NCI-H1436 treated with DMSO at 0.1 percent for 48 hours (cell line): Measurements from ENCODE around the gene RTBDN.

ENCODE experiments used
- DNase-seq: peaks from one replicate; lab custom pipeline; 2025; lab: John Stamatoyannopoulos, UW

Gene RTBDN

DNA sequence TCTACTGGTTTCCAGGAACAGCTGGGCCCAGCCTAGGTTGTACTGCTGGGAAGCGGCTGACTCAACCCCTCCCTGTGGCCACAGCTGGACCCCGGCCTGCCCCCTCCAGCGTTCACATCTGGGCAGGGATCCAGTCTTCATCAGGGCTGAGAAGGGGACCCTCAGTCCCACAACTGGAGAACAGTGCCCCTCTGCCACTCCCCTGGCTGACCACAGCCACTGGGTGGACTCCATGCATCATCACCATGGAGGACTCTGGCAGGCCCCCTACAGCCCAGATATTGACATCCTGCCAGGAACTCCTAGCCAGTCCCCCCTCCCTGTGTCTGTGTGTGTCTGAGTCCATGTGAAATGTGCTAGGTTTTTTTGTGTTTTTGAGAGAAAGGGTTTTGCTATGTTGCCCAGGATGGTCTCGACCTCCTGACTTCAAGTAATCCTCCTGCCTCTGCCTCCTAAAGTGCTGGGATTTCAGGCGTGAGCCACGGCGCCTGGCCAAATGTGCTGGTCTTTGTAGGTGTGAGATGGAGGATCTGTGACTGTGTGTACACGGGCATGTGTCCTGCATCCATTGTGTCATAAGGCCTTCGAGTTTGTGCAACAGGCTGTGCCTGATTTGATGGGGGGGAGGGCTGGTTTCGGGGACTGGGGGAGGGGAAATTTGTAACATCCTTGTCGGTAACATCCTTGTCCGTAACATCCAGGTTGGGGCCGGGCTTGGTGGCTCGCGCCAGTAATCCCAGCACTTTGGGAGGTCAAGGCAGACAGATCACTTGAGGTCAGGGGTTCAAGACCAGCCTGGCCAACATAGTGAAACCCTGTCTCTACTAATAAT lies 55.0 kb downstream of the RTBDN start:
- no peak for DNase-seq

DNA sequence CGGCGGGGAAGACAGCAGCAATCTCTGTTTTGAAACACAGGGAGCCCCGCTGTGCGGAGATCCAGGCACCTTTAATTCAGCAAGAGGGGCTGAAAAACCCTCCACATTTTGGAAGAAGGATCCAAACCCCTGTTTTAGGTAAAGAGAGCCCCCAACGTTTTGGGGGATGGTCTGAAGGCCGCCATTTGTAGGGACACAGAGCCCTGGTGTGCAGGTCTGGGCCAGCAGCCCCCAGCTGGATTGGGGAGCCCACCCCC lies 55.5 kb downstream of the RTBDN start:
- no peak for DNase-seq

DNA sequence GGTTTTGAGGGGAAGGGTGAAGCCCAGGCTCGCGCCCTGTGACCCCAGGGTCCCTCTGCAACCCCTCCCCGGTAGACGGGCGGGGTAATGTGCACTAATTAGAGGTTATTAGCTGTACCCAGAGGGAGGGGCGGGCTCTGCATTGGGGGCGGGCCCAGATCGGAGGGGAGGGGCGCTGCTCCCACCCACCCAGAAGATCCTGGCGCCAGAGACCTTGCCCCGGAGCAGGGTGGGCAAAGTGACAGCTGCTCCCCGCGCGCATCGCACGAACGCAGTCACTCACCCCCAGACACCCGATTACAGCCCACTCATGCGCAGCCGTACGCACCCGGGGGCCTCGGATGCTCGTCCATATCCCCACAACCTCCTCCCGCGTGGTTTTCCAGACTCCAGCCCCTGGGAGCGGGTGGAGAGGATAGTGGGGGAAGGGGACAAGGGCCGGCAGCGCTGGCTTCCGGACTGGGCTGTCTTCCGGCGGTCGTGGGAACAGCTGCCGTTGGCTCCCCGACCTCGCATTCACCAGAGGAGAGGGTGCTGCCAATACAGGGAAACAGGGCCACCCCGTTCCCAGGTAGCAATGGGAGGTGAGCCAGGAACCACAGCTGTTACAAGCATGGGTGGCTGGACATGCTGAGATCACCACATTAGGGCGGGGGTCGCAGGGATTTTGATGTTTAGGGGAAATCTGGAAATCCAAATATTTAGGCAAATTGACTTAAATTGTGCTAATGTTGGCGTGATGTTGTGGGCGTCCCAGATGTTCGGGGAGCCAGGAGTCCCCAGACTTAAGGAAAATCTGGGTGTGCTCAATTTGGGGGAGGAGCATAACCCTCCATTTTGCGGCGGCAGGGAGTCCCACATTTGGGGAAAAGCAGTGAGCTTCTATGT lies 56.1 kb downstream of the RTBDN start:
- no peak for DNase-seq

DNA sequence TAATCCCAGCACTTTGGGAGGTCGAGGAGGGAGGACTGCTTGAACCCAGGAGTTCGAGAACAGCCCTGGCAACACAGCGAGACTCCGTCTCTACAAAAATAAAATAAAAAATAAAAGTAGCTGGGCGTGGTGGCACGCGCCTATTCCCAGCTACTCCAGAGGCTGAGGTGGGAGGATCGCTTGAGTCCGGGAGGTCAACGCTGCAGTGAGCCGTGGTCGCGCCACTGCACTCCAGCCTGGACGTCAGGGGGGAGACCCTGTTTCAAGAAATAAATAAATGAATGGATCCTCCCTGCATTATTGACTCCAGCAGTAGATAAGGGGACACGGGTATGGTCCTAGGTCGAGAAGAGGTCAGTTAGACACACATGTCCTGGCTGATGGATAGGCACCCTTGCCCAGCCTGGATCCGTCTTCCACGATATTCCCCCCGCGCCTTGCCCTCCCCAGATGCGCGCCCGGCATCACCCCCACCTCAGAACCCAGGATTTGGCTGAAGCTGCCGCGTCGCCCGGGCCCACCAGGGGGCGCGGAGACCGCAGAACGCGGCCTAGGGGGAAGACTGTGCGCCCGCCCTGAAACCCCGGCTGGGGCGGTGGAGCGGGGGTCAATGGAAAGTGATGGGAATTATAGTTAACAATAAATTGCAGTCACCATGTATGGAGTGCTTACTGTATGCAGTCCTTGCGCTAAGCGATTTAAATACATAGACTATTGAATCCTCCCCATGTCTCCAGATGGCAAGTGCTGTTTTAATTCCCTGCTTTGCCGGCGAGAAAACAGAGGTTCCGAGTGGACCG lies 57.0 kb downstream of the RTBDN start:
- no peak for DNase-seq
